Suppressor macrophage treated with lipopolysaccharide for 1 hour (primary cell): Measurements from ENCODE around the gene MSANTD1.

Experiments used
- DNase-seq, 3 donors: peaks; one replicate each; pipeline ENCODE4 v3.0.0-alpha.2; 2020 to 2022

MSANTD1 gene

DNA sequence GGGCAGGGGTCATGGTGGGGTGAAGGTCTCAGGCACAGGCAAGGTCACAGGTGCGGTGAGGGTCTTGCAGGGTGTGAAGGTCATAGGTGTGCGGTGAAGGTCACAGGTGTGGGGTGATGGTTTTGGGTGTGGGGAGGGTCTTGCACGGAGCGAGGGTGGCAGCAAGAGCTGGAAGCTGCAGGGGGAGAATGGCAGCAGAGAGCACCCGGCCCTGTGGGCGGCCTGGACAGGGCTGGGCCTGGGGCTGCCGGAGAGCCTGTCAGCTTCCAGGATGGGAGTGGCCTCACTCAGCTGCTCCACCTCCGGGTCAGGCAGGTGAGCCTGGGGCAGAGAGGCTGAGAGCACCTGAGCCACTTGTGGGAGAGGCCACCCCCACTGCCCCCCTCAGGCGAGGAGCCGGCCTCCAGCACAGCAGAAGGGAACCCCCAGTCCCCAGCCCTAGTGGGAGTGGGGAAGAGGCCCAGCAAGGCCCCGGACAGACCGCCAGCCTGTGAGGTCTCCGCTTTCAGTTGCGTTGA lies 1.5 kb downstream of the MSANTD1 start:
- no peak for DNase-seq

DNA sequence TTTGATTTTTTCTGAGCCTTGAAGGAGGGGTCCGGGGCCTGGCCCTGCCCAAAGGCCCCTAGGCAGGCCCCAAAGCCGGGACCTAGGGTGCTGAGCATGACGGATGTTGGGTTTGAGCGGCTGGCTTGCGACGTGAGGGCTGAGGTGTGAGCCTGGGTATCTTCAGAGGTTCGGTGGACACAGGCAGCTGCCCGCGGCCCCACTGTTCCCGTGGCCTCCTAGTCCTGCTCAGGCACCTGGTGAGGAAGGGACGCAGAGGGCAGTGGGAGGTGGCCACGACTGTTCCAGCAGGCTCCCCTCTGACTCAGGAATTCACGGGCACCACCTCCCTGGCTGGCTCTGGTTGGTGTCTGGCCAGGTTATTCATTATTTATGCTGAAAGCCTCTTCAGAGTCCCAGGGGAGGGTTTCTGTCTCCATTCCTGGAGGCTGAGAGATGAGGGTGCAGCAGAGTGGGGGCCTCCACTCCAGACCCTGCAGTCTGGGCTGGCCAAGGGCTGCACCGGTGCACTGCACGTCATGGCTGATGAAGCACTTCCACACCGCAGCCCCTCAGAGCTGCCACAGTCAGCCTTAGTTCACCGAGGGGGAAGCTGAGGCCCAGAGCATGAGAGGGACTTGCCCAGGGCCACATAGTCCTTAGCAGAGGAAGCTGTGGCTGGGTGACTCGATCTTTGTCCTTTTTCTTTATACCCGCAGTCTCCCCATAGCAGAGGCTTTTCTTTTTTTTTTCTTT lies 2.2 kb downstream of the MSANTD1 start:
- peak in 2 of 3 donors; percentile 27 to 42 for DNase-seq

DNA sequence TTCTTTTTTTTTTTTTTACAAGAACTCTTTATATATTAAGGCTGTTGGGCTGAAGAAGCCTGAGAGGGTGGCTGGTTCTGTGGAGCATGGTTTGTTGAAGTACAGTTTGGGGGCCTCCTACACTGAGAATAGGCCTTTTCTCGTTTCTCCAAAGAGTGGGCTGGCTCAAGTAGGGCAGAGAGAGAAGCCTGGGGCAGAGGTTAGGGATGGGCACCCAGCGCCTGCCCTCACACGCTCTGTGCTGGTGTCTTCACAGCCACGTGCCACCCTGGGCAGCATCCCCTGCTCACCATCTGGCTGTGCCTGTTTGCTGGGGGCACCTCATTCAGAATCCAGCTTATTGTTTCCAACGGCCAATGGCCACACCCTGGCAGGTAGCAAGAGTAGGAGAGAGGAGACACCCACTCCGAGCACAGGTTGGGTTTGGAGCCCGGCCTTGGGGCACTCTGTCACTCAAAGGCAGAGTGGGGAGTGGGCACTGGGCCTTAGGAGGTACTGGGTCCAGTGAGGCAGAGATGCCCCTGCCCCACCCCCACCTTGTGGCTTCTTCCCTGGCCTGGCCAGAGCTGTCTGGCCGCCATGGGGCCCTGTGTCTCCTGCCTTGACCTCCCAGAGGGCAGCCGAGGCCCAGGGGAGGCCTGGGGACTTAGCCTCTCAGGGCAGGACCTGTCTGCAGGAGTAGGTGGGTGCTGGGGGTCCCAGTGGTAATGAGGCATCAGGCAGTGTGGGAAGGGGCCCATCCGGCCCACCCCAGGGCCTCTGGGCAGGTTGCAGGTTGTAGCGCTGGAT lies 2.9 kb downstream of the MSANTD1 start:
- DNase-seq = no peak

DNA sequence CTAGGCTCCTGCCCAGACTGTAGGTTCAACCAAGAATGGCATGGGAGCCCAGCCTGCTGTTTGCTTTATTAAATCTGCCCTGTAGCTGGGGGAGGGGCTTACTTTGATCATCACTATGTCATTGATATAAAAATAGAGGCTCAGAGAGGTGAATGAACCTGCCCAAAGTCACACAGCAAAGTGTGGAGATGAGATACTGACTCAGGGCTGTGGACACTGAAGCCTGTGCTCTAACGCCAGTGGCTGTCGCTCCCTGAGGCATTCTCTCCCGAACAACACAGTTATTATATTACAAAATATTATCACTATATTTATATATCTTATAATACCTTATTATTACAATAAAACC lies 3.5 kb downstream of the MSANTD1 start:
- DNase-seq = no peak

DNA sequence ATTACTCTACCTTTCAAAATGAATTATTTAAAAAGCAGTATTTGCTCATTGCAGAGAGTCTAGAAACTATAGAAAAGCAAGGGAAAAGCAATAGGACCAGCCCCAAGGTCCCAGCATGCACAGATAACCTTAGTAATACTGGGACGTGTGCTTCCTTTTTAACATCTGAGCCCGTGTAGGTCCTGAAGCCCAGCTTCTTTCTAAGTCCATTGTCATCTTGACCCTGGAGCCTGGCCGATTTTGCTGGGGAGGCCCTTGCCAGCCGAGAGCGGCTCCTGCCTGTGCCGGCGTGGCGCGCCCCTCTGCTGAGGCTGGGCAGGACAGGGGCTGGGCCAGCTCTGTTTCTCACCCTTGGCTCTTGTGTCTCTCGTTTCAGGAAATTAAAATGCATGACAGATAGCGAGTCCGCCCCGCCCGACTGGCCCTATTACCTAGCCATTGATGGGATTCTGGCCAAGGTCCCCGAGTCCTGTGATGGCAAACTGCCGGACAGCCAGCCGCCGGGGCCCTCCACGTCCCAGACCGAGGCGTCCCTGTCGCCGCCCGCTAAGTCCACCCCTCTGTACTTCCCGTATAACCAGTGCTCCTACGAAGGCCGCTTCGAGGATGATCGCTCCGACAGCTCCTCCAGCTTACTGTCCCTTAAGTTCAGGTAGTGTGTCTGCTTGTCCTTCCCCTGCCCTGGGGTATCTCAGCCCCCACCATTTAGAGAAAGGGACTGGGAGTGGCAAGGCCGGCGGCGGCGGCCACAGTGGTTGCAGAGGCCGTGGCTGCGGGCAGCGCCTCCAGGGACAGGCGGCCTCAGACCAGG lies 4.1 kb downstream of the MSANTD1 start:
- DNase-seq = no peak

DNA sequence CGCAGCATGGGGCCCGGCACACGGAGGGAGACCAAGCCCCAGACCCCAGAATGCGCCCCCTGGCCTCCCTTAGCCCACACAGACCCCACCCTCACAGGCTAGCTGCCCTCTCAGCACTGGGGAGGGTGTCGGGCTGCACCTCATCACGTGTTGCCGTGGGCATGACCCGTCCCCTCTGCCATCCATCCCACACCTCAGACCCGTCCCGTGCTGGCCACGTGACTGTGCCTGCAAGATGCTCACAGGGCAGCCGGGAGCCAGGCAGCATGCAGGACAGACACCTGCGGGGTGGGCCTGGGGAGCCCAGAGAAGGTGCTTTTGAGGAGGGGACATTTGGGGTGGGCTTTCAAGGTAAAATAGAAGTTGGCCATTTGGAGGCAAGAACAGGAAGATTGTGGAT lies 4.8 kb downstream of the MSANTD1 start:
- DNase-seq = no peak

DNA sequence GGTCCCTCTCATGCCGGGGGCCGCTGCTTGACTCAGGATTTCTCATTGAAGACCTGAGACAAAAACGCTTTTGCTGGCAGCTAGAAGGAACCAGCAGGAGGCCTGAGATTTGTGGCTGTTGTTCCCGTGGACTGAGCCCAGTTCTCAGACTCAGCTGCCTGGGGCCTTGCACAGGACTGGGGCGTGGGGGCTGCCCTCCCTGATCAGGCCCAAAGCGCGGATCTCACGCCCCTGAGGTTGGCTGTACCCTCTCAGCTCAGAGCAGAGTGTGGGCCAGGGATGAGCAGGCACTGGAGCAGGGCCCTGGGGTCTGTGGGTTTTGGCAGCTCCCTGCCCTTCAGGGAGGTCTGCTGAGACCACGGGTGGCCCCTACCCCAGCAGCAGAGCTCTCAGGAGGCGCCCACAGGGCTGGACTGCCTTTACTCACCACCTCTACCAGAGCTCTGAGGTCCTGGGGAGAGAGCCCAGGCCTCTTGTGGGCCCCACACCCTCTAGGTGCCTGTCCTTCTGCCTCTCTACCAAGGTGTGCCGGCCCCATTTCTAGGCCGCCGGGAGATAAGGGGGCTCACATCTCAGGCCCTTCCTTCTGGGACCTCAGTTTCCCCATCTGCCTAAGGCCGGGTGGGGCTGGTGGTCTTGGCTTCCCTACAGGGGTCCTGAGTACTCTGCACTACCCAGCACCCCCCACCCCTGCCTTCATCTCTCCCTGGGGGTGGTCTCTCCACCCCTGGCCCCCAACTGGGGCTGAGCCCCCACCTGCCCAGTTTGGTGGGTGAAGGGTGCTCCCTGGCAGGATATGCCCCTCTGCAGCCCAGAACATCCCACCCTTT lies 5.6 kb downstream of the MSANTD1 start:
- DNase-seq = no peak

DNA sequence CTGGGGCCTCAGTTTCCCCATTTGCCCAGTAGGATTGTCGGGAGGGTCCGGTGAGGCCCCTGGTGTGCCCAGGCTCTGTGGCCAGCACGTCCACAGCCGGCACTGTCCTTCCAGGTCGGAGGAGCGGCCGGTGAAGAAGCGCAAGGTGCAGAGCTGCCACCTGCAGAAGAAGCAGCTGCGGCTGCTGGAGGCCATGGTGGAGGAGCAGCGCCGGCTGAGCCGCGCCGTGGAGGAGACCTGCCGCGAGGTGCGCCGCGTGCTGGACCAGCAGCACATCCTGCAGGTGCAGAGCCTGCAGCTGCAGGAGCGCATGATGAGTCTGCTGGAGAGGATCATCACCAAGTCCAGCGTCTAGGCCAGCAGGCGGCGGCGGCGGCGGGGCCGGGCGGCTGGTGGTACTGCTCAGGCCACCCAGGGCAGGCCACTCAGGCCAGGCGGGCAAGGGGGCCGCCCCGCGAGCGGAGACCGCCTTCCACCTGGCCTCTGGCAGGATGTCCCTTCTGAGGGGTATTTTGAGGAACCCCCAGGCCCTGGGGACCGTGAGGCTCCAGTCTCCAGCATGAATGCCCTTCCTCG lies 6.7 kb downstream of the MSANTD1 start:
- DNase-seq = no peak

DNA sequence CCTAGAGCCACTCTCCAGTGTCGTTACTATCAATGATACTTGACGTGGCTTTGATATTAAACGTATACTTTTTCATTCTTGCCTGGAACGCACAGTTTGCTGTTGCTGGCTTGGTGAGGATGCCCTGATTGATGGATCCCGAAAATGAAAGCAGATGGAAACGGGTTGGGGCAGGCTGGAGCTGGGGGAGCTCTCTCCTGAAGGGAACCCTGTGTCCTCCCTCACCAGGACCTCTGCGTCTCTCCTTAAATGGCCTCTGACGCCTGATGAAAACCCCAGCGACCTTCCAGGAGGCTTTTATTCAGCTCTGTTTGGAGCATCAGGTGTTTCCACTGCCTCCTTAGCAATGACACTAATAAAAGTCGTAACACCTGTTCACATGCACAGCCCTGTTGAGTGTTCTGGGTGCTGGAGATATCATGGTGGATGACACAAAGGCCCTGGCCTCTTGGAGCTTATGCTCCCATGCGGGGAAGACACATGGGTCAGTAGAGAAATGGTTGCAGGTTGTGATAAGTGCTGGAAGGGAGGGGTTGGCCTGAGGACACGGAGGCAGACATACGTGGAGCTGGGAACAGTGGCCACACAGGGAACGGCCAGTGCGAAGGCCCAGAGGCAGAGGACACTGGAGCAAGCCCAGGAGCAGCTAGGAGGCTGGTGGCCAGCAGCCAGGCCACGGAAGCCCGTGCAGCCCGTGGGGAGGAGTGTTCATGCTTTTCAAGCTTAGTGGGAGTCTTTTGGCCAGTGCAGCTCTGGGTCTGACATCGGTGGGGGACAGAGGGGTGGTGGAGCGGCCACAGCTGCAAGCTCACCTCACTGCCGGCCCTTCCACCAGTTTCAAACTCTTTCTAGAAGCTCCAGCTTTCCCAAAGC lies 7.5 kb downstream of the MSANTD1 start:
- no peak for DNase-seq

DNA sequence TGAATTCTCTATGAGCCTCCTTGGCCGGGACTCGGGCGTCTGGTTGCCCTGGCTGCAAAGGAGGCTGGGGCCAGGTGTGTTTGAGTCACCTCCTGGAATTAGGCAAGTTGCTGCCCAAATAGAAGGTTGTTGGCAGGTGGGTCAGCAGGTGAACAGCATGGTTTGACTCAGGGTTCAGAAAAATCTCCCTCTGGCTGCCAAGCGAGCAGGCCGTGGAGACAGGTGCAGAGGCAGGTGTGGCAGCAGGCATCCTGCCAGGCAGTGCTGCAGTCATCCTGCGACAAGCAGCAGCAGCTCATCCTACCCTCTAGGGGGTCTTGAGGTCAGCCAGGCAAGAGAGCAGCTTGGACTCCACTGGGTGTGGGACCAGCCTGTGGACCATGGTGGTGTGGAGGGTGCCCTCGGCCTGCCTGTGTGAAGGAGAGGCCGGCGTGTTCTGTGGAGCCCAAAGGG lies 8.2 kb downstream of the MSANTD1 start:
- no peak for DNase-seq

DNA sequence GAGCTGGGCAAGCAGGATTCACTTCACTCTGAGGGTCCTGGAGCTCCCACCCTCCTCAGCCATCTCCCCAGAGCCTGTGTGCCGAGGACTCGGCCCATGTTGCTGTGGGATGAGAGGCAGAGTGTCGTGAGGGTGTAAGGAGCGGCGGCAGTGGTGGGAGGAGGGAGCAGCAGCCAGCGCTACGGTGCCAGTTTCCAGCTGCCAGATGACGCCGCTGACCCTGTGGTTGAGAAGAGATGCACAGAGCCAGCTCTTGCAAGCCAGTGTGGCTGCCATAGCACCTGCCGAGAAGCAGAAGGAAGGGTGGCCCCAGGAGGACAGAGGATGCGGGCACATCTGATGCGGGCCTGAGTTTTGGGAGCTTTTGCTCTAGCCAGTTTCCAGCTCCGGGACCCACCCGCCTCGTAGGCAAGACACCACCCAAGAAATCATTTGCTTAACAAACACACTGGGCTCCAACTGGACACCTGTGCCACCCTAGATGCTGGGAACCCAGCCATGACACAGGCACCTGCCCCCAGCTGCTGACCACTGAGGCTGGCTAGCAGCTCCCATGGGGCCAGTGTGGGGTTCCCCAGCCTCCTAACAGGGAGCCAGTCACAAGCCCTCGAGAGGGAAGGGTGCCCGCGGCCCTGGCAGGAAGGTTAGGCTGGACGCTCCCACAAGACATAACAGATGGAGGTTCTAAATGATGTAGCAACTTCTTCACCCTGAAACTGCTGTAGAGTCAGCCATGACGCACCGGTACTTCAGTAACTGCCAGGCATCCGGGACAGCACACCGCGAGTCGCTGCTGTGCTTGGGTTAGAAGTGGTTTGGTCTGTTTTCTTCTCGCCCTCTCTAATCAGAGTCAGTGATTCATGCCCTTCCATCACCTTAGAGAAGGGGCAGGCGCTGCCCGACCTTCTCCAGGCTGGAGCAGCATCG lies 8.9 kb downstream of the MSANTD1 start:
- no peak for DNase-seq

DNA sequence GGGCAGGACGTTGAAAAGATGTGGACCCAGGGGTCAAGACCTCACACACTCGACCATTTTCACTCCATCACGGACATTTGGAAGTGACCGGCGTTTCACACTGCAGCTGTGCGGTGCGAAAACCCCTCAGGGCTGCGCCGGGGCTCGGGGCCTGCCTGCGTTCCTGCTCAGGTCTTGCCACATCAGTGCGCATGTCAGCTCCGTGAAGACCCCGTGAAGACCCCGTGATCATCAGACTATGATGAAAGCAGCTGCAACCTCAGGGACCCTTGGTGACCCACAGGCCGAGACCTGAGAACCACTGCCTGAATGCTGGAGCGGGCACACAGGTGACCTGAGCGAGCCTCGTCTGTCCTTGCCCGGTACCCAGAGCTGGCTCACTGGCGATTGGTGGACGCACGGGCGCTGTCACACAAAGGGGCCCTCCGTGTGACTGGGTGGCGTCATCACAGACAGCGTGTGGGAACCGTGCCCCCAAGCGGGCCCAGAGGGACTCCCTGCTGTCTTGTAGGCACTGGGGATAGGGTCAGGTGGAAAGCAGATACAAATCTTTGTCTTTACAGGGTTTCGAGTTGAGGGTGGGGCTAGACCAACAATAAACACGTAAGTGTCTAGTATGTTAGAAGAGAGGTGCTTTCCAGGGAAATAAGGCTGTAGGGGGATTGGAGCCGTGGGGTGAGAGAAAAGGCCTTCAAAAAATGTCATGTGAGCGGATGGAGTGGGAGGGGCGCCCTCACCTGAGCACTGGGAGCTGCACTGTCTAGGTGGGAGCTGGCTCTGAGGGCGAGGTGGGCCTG lies 12.7 kb downstream of the MSANTD1 start:
- DNase-seq = no peak

DNA sequence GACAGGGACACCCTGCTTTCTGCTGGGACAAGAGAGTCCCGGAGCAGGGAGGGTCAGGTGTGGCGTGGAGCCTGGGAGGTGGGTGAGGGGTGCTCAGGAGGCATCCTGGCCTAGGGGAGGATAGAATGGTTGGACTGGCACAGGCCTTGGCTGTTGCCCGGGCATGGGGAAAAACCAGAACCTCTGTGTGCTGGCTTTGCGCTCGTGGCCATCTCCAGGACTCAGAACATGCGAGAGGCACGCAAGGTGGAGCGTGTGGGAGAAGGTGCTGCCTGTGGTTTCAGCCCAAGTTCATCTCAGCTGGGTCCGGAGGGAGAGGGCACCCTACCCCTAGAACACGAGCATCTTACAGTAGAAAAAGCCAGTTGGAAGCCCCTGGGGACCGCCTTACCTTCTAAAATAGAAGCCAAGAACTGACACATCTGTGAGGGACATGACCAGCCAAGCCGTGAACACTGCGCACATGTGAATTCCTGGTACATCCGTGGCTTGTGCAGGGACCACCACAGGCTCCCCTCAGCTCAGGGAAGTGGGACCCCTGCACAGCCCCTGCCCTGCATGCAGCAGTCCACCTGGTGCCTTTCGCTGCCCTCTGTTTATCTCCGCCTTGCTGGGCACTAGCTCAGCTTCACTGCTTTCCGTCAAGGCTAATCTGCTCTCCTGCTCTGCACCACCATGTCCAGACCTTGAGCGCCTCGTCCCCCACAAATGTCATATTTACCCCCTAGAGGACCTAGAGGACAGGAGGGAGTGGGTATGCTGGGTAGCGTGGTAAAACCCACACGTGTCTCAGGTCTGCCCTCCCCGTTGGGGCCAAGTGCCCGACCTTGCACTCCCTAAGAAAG lies 13.5 kb downstream of the MSANTD1 start:
- no peak for DNase-seq

DNA sequence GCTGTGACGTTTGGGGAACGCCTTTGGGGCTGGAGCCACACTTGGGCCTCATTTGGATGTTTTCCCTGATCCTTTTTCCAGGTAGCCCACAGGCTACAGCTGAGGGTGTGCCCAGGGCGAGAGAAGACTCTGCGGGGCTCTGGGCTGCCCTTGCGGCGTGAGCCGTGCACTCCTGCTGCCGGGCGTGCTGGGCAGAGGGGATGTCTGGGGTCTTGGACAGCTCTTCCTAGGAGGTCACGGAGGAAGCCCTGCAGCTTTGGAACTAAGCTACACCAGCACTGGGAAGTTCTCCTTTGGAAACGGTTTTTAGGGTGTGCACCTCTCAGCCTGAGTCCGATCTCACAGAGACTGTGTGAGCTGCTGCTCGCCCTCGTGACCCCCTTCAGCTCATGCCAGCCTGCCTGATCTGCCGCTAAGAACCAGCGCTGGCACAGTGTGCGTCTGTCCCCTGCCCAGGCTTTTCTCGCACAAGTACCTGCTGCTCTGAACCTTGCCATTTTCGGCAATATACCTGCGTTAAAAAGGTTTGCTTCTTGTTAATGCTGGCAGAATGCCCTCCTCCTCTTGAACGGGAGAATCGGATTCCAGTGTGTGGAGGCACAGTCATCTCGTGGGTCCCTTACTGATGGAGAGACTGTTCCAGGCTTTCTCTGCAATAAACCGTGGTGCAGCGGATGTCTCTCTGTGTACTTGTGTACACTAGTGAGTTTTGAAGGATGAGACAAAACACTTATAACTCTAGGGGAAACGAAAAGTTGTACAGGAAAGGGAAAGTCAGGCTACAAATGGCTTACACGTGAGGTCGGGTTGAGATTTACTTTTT lies 14.3 kb downstream of the MSANTD1 start:
- no peak for DNase-seq

DNA sequence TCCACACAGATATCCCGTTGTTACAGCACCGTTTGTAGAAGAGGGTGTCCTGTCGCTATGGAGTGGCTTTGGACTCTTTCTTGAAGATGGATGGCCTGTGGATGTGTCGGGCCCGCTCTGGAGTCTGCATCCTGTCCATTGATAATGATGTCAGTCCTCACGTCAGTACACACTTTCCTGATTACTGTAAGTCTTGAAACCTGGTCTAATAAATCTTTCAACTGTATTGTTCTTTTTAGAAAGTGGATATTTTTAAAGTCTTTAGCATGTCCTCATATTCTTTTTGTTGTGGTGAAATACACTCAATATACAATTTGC lies 14.9 kb downstream of the MSANTD1 start:
- DNase-seq = no peak

DNA sequence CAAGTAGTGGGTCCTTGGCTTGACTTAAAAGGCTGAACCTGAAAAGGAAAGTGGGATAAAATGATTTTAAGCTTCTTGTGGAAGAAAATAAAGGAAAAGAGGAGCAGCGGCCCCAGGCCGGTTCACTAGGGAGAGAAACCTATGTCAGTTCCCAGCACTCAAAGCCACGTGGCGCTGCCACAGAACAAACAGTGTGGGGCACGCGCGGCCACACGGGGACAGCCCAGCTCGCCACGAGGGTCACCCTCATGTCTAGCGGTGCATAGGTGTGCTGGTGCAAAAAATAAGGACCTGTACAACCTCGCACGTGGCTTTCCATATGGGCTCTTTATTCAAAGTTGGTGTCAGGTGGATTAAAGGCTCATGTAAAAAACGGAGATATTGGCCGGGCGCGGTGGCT lies 17.1 kb downstream of the MSANTD1 start:
- no peak for DNase-seq
